DMS53 treated with DMSO at 0.1 percent for 48 hours (cell line): ENCODE results near the gene HMGB4.

Experiments used
- DNase-seq: peaks from one replicate; lab custom pipeline; 2025; ENCODE audit not compliant: unreplicated experiment; lab: John Stamatoyannopoulos, UW

Gene HMGB4

GRCh38 chr1:33897092-33897725, 33.3 kb downstream of the HMGB4 start:
- DNase-seq = no peak

DNA sequence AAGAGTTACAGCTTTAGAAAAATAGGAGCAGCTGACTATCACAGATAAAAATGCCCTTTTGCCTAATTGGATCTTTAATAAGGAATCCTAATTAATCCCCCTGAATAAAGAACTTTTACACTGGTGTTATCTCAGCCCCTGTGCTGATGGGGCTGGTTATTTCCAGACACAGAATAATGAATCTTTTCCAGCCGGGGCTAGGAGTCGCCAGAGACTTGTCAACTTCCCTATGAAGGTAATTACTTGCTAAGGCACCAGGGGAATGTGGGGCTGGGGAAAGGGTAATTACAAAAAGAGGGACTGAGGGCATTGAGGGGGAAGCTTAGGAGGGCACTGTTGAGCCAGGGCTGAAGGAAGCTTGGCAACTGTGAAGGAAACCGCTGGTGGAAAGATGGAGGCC, 34.5 kb downstream of the HMGB4 start:
- no peak for DNase-seq

GRCh38 chr1:33898881-33899280, 35.0 kb downstream of the HMGB4 start:
- no peak for DNase-seq

- no peak for DNase-seq
Observed at GRCh38 chr1:33899746-33900145, 35.9 kb downstream of the HMGB4 start.

DNA sequence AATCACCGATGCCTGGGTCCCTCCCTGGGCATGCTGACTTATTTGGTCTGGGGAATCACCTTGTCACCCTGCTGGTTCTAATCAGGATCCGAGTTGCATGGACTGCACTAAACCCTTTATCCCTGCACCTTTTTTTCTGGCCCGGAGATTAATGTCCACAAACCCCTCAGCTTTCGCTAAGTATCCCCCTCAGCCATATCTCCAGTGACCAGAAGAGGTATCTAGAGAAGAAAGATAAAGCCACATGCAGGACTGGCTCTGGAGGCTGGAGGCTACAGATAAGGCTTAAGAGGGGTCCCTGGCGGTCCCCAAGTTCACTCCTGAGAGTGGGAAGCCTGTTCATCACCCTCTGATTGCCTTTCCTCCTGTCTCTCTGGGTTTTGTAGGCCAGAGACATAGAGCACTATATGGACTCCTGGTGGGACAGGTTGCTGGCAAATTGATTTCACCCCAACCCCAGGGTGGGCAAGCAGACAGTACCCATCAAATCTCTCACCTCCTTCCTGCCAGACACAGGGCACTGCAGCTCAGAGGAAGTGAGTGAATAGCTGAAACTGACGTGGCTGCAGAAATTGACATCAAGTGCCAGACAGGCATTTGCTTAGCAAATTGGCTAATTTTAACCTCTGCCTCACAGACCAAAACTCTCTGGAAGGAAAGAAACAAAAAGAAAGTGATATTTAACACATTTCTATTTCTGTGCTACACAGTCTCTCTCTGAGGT, 38.8 kb downstream of the HMGB4 start:
- DNase-seq = no peak

DNA sequence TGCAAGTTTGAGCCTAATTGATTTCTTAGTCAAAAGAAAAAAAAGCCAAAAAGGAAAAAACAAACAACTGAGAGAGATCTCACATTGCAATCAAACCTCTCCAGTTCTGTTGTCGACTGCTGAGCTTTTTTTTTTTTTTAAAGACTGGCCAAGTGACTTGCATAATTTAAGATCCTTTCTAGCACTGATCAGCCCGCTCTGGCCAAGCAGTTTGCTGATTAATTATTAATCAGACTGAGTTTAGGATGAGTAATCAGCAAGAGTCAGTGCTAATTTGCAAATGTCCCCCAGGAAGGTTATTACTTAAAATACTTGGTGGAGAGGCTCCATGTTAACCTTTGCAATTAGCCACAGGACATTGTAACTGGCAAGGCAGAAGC, 39.3 kb downstream of the HMGB4 start:
- DNase-seq = no peak

GRCh38 chr1:33905241-33905640, 41.4 kb downstream of the HMGB4 start:
- DNase-seq = no peak

- no peak for DNase-seq
Observed at GRCh38 chr1:33906156-33906555, 42.3 kb downstream of the HMGB4 start.

DNA sequence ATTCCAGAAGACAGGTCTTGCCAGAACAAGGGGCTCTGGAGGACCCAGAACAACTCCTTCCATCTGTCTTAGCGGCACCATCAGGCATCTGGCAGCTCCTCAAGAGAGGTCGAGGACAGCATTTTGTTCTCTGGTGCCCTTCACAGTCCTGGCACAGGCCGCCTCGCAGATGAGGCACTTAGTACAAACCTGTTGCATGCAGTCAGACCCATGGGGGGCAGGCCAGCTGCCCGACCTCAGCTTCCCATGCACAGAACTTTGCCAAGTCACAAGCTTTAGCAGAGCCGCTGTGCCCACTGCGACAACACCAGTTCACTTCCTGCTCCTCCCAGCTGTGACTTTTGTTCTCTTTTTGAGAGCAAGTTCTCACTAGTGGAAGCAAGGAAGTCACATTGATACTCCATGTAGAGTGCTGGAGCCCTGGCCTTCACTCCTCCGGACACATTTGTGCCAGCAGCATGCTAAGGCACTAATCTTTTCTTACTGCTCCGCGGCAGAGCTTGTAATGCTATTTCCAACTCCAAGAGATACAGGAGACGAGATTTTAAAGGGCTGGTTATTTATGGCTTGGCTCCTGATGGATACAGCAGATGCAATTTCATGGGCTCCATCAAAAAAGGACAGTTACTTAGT, 44.6 kb downstream of the HMGB4 start:
- DNase-seq = no peak
